Upper lobe of left lung (tissue), 4 donors: Measurements from ENCODE around the gene COX6B2.

ENCODE experiments used
- CTCF ChIP-seq, 6 experiments: fragments of 450-650 bp in 4 of 6; fragments of 200-600 bp in 2 of 6; sonication (generic) in 2 of 6; IDR thresholded peaks; one replicate each; pipeline ENCODE4 v1.5.1; 2016 to 2019; ENCODE audit warnings: antibody characterized with exemption in 6 of 6
- EP300 ChIP-seq, 4 donors: sonication (generic); formaldehyde crosslinking; IDR thresholded peaks; one replicate each; pipeline ENCODE4 v1.5.1; 2017; ENCODE audit warnings: antibody characterized with exemption in 4 of 4, control low read depth in 2 of 4

DNA sequence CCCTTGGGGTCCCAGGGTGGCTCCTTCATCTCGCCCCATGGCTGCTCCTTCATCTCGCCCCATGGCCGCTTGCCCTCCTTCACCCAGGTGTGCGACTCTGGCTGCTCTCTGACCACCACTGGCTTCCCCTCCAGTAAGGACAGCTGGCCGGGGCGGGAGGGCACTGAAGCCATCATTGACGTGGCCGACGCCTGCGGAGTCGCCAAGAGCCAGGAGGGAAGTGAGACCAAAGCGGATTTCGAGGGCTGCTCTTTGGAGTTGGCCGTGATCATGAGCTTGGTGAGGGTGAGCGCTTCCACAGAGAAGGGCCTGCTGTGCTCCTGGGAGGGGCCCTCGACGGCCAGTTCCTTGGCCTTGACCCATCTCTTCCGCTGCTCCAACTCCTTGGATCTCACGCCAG is 4.0 kb upstream of the COX6B2 start:
- TF ChIP-seq CTCF (IDR thresholded peaks at IDR 0.05) (no peak), EP300 (IDR thresholded peaks at IDR 0.05) (no peak)
